Hepatocyte (in vitro differentiated cells): ENCODE results near the gene RRP12. TPM values are rescaled to one million over a fixed set of nuclear protein-coding genes. Genes with fewer than 3 reads are reported as not detected.
A peak's percentile ranks its signal among the peaks of the same experiment; 100 is the strongest.

Source experiments
- DNase-seq: peaks from one replicate; pipeline ENCODE4 v3.0.0-alpha.2; 2016; ENCODE audit warnings: low spot score
- H2AFZ ChIP-seq: fragments of 200-600 bp; sonication (generic); 2 replicates; pipeline ENCODE4 v1.6.0; 2016; ENCODE audit warnings: antibody characterized with exemption, mild to moderate bottlenecking
- H3K27ac ChIP-seq: fragments of 200-600 bp; sonication (generic); 2 replicates; pipeline ENCODE4 v1.5.1; 2016; ENCODE audit warnings: mild to moderate bottlenecking
- H3K27me3 ChIP-seq: fragments of 200-600 bp; sonication (generic); 2 replicates; pipeline ENCODE4 v1.6.1; 2016
- H3K36me3 ChIP-seq: fragments of 200-600 bp; sonication (generic); replicated peaks from 2 replicates; pipeline ENCODE4 v1.5.1; 2016; ENCODE audit warnings: low read depth; ENCODE audit not compliant: insufficient read depth
- H3K4me1 ChIP-seq: fragments of 200-600 bp; sonication (generic); 2 replicates; pipeline ENCODE4 v1.5.1; 2016; ENCODE audit warnings: mild to moderate bottlenecking, moderate library complexity; ENCODE audit not compliant: insufficient read depth
- H3K4me2 ChIP-seq: fragments of 200-600 bp; sonication (generic); 2 replicates; pipeline ENCODE4 v1.6.0; 2016
- H3K4me3 ChIP-seq: fragments of 200-600 bp; sonication (generic); 2 replicates; pipeline ENCODE4 v1.5.1; 2016; ENCODE audit warnings: mild to moderate bottlenecking
- H3K79me2 ChIP-seq: fragments of 200-600 bp; sonication (generic); 2 replicates; pipeline ENCODE4 v1.6.0; 2017; ENCODE audit warnings: mild to moderate bottlenecking
- H3K9me2 ChIP-seq: fragments of 200-600 bp; sonication (generic); replicated peaks from 2 replicates; pipeline ENCODE4 v1.6.0; 2017; ENCODE audit warnings: mild to moderate bottlenecking; ENCODE audit not compliant: insufficient read depth
- H3K9me3 ChIP-seq: fragments of 200-600 bp; sonication (generic); 2 replicates; pipeline ENCODE4 v1.5.1; 2016; ENCODE audit warnings: low read depth, mild to moderate bottlenecking
- H4K20me1 ChIP-seq: fragments of 200-600 bp; sonication (generic); 2 replicates; pipeline ENCODE4 v1.6.0; 2016; ENCODE audit warnings: mild to moderate bottlenecking; ENCODE audit not compliant: insufficient read depth, poor library complexity, severe bottlenecking
- CTCF ChIP-seq: fragments of 200-600 bp; sonication (generic); IDR thresholded peaks from 2 replicates; pipeline ENCODE4 v1.5.1; 2016; ENCODE audit warnings: antibody characterized with exemption, mild to moderate bottlenecking; ENCODE audit not compliant: poor library complexity
- EZH2 ChIP-seq: fragments of 200-600 bp; sonication (generic); IDR thresholded peaks from 2 replicates; pipeline ENCODE4 v1.6.1; 2016; ENCODE audit warnings: antibody characterized with exemption, mild to moderate bottlenecking, borderline replicate concordance
- EZH2phosphoT487 ChIP-seq: fragments of 200-600 bp; sonication (generic); IDR thresholded peaks from one replicate; pipeline ENCODE4 v1.6.1; 2018; ENCODE audit warnings: antibody characterized with exemption, mild to moderate bottlenecking, low read depth, moderate library complexity; ENCODE audit not compliant: unreplicated experiment, severe bottlenecking
- whole genome bisulfite sequencing: methylation state at CpG from one replicate; pipeline ENCODE4 v1.1.6; 2016; ENCODE audit warnings: low lambda C conversion rate; ENCODE audit errors: missing lambda C conversion rate; 5-methylcytosine and 5-hydroxymethylcytosine counted together
- polyA plus RNA-seq: library from polyadenylated mRNA; unstranded; fragments of >200 nt; fragmentation: Nextera tagmentation; extraction: Ambion mirVana; gene quantifications from 2 replicates; pipeline ENCODE4 v1.2.1, GENCODE V29; 2016
- total RNA-seq: library from RNA; depleted of rRNA; stranded (reverse); fragments of >200 nt; gene quantifications from 2 replicates; pipeline ENCODE4 v1.2.3, GENCODE V29; 2014

Gene RRP12
- total and polyA plus RNA-seq, 2 experiments from 2014 or later, result 10.6 to 20.6 TPM

DNA sequence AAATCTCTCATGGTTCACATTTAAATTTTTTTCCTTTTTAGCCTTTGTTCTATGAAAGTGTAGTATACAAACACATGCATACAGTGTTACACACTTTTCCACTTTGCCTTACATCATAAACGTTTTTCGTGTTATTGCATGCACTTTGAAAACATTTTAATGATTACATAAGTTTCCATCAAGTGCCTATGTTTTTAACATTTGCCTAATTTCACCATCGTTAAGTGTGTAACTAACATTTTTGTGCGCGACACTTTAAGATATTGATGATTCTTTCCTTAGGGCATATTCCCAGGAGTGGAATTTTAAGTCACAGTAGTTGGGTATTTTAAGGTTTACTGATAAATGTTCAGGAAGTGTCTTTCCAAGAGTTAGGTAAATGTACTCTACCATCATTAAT, 65.1 kb downstream of the RRP12 start:
- TF ChIP-seq EZH2phosphoT487 (no peak), CTCF (no peak), EZH2 (no peak)
- no peak overlapping the region for H3K4me3 ChIP-seq
- H3K9me2 ChIP-seq, result no peaks in the 10 kb centered on the region
- no peak overlapping the region for H3K27ac ChIP-seq
- no peaks in the 10 kb centered on the region for H3K9me3 ChIP-seq
- H3K4me1 ChIP-seq, result peaks cover 32% of the 10 kb centered on the region
- whole genome bisulfite sequencing, result 39% methylated on average over 5 of the region's 5 CpGs
- H3K27me3 ChIP-seq, result no peaks in the 10 kb centered on the region
- DNase-seq, result no peak
- H3K36me3 ChIP-seq, result no peaks in the 10 kb centered on the region
- H4K20me1 ChIP-seq, result no peaks in the 10 kb centered on the region
- H3K79me2 ChIP-seq, result peaks cover 27% of the 10 kb centered on the region
- peak overlapping the region; percentile 62 for H3K4me2 ChIP-seq
- no peak overlapping the region for H2AFZ ChIP-seq

- Histone ChIP-seq H3K4me2 (peak overlapping the region; percentile 91), H4K20me1 (no peaks in the 10 kb centered on the region), H3K27me3 (no peaks in the 10 kb centered on the region), H3K4me3 (peak overlapping the region; percentile 35), H3K36me3 (no peaks in the 10 kb centered on the region), H3K9me2 (no peaks in the 10 kb centered on the region), H3K4me1 (peaks cover 36% of the 10 kb centered on the region), H3K27ac (no peak overlapping the region), H3K9me3 (no peaks in the 10 kb centered on the region), H2AFZ (peak overlapping the region; percentile 69), H3K79me2 (peaks cover 35% of the 10 kb centered on the region)
- no peak for DNase-seq
- no peak for TF ChIP-seq CTCF
- TF ChIP-seq EZH2, result no peak
- no peak for TF ChIP-seq EZH2phosphoT487
- 8% methylated on average over 23 of the region's 25 CpGs for WGBS
These were observed 65.9 kb downstream of the RRP12 start for GRCh38 chr10:97335188-97335619.

DNA sequence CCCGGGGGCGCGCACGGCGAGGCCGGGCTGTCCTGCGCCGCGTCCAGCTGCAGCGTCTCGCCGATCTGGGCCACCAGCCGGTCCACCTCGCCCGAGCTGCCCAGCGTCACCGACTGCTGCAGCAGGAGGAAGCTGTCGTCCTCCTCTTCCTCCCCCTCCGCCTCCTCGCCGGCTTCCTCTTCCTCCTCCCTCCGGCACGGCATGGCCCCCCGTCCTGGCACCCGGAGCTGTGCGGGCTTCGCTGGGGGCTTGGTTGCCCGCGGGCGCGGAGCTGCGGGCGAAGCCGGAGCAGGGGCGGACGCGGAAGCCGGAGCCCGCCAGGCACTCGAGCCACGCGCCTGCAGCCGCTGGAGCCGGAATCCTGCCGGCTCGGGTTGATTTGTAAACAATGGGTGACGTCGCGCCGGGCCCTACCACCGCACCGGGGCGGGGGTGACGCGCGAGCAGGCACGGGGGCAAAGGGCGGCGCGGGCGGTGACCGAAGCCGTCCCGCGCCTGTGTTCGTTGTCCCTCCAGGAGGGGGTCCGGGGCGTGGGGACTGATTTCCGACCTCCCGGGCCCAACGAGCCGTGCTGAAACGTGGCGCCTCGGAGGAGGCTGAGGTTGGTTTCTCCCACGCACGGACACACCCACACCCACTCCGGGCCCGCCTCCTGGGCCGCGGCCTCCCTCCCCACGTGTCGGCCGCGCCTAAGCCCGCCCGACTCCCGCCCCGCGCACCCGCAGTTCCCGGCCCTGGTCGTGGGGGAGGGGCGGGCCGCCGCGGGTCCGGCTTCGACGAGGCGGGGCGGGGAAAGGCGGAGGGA, 66.6 kb downstream of the RRP12 start, which contains the start of gene FRAT2:
TSS of gene FRAT2 (minus strand) at position 360 of the 806 bp plus-strand sequence. CDS start at position 203, 157 bp downstream.
- 2% methylated on average over 25 of the region's 103 CpGs for WGBS
- Histone ChIP-seq H4K20me1 (no peaks in the 10 kb centered on the region), H3K9me3 (no peaks in the 10 kb centered on the region), H3K9me2 (no peaks in the 10 kb centered on the region), H3K79me2 (peaks cover 41% of the 10 kb centered on the region), H3K27me3 (no peaks in the 10 kb centered on the region), H3K4me3 (peak within 1 kb of the TSS; percentile 45), H3K36me3 (no peaks in the 10 kb centered on the region), H2AFZ (peak within 1 kb of the TSS; percentile 69), H3K27ac (peak within 1 kb of the TSS; percentile 94), H3K4me2 (peak within 1 kb of the TSS; percentile 91), H3K4me1 (peaks cover 43% of the 10 kb centered on the region)
- DNase-seq, result peak; percentile 96
- no peak for TF ChIP-seq EZH2phosphoT487
- no peak for TF ChIP-seq CTCF
- no peak for TF ChIP-seq EZH2
